HL-60/S4 treated with retinoic acid at 250 ng/mL for 4 days and 3 days (cell line): ENCODE results near the gene ASZ1.
"Not testable (repeated sequence)": the region's sequence is repeated elsewhere in the genome, so short reads cannot be mapped to it uniquely, and the experiment has no call there.

Experiments used
- in situ Hi-C: fragments of 300-500 bp; cut with MboI; formaldehyde crosslinking; loops from 2 replicates; pipeline ENCODE4 v1.7.0; 2022; ENCODE audit warnings: low sequenced_read_pairs

The ASZ1 gene, protein sequence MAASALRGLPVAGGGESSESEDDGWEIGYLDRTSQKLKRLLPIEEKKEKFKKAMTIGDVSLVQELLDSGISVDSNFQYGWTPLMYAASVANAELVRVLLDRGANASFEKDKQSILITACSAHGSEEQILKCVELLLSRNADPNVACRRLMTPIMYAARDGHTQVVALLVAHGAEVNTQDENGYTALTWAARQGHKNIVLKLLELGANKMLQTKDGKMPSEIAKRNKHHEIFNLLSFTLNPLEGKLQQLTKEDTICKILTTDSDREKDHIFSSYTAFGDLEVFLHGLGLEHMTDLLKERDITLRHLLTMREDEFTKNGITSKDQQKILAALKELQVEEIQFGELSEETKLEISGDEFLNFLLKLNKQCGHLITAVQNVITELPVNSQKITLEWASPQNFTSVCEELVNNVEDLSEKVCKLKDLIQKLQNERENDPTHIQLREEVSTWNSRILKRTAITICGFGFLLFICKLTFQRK

DNA sequence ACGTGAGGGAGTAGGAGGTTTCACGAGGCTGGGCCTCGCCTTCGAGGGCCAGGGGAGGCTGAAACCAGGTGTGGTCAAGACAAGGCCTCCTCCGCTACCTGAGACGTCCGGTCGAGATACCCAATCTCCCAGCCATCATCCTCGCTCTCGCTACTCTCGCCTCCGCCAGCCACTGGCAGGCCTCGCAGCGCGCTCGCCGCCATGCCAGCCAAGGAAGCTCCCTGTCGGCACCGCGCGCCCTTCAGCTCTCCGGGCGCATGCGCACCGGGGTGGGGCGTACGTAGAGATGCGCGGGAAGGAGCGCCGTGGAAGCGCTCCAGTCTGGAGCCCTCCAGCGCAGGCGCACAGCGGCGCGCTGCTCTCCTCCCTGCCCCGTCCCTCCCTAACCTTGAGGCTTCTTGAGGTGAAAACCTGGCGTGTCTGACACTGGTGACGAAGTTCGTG is at the start of gene ASZ1:
TSS of gene ASZ1 (minus strand) at position 236 of the 444 bp plus-strand sequence. CDS start at position 203, 33 bp downstream.
- in situ Hi-C loops, result no loop called here

DNA sequence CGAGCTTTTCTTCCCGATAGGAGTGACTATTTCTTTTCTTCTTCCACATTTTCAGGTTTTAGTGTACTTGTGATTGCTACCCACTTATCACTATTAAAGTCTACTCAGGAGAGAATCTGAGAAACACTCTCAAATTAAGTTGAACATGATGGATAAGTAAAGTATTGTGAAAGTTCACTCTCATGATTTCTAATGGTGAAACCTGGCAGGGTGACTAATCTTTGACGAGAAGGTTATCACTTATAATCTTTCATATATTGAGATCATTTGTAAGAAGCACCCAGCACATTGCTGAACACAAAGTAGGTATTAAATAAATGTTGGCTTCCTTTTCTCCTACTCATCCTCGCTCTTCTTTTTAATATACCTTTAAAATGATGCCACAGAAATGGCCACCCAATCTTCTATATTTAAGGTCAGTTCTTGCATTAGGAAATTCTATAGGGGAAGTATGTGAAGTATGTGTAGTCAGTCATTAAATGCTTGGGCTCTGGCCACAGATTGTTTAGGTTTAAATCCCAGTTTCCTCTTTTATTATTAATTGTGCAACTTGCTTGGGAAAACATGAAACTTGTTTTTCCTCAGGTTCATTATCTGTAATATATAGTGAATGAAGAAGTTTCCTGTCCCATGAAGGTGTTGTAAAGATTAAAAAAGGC is 49.4 kb upstream of the ASZ1 start:
- in situ Hi-C loops, result no loop called here

DNA sequence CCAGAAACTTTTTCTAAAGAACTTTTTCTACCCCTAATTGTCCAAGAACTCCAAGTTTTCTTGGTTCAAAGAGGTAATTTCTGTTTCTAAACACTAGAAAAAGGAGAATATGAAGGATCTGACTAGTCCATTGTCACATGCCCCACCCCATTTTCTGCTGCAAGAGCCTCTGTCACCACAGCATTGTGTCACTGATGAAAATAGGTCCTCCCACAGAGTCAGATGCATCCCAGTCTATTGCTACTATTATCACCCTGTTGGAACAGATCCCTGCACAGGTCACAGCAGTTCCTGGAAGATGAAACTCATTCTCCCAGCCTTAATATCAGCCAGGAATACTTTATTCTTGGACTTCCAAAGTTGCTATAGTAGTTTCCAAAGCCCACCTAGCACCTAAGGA is 45.0 kb upstream of the ASZ1 start:
- in situ Hi-C loops, result loop anchor here (25.0 kb wide), 1 partner anchor 665 kb away; no protein-coding TSS in a partner anchor

DNA sequence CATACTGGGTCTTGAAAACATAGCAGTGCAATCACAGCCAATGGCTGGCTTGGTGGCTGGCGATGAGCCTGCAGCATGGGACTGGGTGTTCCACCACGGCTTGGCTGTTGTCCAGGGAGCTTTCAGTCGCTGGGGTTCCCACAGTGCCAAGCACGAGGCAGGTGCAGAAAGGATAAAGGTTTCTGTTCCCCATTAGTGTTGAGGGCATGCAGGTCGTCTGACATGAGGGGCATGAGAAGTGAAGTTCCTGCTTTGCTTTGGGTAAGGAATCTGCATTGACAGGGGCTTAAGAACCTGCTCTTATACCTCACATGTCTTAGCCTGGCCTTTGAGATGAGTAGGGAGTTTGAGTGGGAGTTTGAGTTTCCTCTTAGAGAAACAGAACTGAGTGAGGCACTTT is 43.5 kb upstream of the ASZ1 start:
- in situ Hi-C loops, result loop anchor here (25.0 kb wide), 1 partner anchor 667 kb away; no protein-coding TSS in a partner anchor

DNA sequence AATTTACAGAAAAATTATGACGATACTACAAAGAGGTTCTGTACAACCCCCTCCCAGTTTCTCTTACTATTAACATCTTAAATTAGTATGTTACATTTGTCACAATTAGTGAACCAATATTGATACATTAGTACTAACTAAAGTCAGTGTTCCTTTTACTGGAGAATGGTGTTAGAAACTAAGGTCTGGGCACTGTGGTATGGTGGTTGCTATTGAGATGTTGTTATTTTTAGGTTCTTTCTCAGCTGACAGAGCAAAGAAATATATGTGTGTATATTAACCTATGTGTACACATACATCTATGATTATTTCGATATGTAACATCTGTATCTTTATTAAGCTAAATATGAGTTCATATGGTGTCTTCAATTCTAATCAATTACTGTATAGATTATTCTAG is 40.9 kb upstream of the ASZ1 start:
- in situ Hi-C loops, result loop anchor here (25.0 kb wide), 1 partner anchor 669 kb away; no protein-coding TSS in a partner anchor

DNA sequence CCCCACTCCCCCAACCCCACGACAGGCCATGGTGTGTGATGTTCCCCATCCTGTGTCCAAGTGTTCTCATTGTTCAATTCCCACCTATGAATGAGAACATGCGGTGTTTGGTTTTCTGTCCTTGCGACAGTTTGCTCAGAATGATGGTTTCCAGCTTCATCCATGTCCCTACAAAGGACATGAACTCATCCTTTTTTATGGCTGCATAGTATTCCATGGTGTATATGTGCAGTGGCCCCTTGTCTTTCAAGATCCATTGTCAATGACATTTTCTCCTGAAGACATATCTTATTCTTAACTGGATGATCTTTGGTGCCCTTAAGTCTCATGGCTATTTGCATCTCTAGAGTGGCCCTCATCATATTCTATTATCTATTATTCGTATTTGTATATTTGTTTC is 33.5 kb upstream of the ASZ1 start:
- in situ Hi-C loops, result loop anchor here (25.0 kb wide), 1 partner anchor 676 kb away; no protein-coding TSS in a partner anchor

DNA sequence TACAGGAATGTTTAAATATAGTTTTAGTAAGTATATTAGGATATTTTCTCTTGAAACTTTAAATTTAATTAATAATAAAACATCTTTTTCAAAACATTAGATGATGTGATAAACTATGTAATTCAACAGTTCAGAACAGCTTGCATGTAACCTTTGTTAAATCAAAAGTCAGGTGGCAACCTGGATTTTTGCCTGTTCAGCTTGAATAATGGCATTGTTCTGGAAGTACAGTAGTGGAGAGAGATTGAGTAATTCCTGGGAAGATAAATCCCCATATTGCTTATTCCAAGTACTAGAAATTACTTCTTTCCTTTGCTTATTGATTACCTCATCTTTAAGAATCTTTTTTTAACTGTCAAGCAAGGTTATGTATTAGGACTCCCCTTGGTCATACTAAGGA is 32.4 kb upstream of the ASZ1 start:
- in situ Hi-C loops, result loop anchor here (25.0 kb wide), 1 partner anchor 678 kb away; no protein-coding TSS in a partner anchor

DNA sequence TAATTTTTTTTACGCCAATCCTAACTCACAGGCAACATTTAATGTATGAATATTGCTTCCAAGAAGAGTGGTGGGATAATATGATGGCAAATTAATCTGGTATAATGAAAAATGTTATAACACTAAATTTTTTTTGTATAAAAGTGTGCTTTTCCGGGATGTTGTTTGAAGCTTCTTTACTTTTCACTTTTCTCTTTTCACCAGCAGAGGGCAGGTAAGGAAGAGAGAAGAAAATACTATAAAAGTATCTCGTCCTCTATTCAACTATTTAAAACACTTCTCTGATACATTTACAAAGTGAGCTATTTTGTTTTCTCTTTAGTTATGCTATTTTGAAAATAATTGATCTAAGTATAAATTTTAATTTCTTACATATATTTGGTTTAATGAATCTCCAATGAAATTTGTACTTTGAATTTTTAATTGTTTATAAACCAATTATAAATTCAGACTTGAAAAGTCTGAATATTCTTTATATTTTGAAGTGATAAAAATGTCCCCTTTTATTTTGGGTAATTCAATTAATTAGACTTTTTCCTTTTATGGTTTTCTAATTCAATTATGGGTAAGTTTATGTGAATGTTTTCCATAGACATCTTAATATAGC is 31.8 kb upstream of the ASZ1 start:
- in situ Hi-C loops, result loop anchor here (25.0 kb wide), 1 partner anchor 678 kb away; no protein-coding TSS in a partner anchor

DNA sequence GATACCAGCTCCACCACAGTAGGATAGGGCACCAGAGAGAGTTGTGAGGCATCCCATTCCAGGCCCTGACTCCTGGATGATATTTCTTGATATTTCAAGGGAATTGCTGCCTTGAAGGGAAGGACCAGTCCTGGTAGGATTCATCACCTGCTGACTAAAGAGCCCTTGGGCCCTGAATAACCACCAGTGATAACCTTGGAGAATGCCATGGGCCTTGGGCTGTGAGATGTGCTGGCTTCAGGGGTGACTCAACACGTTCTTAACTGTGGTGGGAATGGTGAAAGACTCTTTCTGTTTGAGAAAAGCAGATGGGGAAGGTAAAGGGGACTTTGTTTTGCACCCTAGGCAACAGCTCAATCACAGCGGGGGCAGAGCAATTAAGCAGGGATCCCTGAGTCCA is 21.4 kb upstream of the ASZ1 start:
- in situ Hi-C loops, result no loop called here

DNA sequence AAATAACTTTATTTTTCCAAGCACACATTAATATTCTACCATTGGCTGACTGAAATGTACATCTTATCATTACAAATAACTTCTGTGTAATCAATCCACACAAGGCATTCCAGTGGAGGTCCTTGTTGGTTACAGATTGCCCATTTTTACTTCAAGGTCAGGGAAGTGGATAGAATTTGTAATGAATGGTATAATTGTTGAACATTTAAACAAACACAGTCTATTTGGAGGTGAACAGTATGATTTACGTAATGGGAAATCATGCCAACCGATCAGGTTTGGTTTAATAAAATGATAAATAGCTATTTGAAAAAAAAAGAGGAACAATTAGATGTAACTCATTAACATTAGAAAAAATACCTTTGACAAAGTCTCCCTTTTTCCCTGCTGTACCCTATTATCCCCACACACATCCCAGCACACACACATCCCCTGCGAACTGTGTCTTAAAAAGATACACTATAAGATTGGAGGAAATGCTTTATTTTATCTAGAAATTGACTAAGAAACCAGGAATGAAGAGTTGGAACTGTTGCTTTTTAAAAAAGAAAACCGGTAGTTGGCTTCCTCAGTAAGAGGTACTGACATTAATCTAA is 19.0 kb upstream of the ASZ1 start:
- in situ Hi-C loops, result no loop called here

DNA sequence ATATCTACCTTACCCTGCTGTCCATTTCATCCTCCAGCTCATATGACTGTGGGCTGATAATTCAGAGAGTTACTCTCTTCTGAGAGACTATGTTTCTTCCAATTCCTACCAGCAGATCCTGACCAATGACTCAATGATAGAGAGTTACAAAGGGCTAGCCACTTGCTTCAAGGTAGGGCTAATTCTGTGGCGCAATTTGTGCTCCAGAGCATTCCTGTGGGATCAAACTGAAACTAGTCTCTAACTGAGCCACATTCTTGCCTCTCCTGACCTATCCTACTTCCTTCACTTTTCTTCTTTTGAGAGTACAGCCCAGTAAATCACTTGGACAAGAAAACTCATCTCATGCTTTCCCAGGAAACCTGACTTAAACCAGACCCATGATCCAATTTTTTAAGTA is 17.9 kb upstream of the ASZ1 start:
- in situ Hi-C loops, result no loop called here

DNA sequence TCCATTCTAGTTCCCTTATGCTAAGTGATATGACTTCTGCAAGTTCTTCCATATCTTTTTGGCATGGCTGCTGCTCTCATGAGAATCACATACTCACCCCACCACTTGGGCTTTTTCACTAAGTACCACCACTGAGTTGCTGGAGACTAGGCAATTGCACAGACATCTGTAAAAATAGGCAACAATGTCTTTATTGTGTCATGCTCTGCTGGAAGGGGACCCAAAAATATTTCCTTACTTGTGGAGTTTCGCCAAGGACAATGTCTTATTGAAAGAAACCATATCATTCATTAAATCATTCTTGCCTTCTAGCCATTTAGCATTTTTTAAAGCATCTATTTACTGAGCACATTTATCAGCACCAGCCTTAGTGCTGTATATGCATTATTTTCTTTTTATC is 17.4 kb upstream of the ASZ1 start:
- in situ Hi-C loops, result no loop called here

DNA sequence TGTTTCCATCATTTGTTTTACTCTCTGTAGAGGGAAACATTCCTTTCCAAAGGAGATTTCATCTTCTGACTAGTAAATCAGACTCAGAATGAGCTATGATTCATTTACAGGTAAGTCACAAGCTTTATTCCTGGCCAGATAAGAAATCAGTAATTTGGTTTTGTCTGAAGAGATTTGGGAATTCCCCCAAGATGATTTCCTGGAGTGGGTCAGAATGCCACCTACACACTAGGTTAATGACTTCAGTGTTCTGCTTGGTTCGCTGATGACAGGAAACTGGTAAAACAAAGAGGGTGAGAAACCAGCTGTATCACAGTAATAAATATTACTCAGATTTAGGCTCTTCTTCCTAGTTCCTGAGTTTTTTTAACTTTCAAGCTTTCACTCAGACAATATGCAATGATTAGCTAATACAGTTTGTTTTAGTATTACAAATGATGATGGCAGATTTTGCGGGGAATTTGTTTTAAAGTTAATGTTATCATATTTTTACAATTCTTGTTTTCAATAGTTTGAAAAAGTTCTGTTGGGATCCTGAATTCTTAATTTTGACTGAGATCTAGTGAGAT is 8.3 kb upstream of the ASZ1 start:
- in situ Hi-C loops, result no loop called here

DNA sequence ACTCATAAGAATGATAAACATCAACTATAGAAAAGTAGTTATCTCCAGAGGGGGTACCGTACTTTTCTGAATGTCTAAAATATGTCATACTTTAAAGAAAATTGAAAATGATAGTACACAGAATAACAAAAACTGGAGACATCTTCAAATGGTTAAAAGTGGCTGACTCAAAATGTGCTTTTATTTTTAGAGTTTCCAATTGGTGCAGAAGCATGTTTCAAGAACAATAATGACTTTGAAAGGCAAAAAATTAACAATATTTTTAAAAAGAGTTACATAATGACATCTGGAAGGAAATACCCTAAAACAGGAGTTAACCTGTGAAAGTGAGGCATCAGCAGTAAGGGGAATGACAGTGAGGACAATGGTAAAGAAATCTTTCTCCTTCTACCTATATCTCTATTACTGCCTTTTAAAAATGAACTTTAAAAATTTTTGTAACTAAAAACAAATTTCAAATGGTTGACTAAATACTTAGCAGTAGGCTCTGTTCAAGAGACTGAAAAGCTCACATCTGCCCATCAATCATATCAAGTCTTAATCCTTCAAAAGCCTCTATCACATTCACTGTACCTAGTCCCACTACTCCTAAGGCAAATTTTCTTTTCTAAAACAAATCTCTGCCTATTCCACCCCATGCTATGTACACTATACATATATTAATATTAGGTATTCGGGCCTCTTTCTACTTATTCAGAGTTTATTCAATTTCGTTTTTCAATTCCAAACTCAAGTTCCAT is 3.0 kb downstream of the ASZ1 start:
- in situ Hi-C loops, result no loop called here

DNA sequence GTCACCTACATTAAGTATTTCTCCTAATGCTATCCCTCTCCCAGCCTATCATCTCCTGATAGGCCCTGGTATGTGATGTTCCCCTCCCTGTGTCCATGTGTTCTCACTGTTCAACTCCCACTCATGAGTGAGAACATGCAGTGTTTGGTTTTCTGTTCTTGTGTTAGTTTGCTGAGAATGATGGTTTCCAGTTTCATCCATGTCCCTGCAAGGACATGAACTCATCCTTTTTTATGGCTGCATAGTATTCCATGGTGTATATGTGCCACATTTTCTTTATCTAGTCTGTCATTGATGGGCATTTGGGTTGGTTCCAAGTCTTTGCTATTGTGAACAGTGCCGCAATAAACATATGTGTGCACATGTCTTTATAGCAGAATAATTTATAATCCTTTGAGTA is 12.7 kb downstream of the ASZ1 start:
- in situ Hi-C loops, result not testable (repeated sequence)

DNA sequence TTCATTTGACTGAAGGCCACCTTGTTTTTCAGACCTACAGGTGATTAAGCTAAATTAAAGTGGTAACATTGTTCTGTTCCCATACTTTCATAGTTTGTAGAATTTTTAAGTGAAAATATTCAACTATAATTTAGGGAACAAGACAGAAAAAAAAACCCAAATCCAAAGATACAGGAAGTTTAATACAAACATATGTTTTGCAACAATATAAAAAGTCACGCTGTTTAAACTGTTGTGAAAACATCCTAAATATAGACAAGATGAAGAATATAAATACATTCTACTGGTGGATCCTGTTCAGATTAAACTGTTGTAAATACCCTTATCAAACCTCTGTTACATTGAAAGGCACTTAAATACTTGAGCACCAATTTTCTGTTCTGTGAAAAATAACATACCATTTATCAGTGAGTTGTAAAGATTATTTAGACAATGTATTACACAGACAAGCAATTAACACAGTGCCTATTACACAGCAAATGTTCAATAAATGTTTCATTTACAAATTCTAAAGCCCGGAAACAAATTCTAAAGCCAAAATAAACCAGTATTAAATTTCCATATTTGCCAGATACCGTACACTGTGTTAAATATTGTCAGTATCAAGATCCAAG is 14.2 kb downstream of the ASZ1 start:
- in situ Hi-C loops, result no loop called here

DNA sequence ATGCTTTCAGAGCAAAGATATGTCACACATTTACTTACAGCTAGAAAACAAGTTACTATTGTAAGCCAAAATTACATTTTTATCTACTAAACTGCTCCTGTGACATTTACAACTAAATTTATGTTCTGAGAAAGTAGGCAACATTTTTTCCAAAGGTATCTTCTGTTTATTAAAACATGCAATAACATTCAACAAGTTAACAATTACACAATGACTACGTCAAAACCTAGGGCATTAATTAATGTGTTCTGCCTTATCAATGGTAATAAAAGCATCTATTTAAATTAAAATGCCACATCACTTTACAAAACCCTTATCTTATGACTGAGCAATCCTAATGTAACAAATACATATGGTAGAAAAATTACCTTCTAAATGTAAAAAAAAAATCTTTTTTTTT is 14.9 kb downstream of the ASZ1 start:
- in situ Hi-C loops, result no loop called here

DNA sequence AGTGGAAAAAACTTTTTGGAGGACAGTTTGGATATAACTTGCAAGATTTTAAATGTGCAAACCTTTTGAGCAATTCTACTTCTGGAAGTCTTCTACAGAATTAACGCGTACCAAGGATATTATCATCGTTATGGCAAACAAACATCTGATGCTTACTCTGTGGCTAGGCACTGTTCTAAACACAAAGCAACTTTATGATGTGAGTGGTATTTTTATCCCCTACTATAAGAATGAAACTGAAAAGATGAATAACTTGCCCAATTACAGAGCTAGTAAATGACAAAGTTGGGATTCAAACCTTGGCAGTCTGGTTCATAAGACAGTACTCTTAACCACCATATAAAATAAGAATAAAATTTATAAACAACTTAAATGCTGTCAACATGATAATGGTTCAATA is 15.8 kb downstream of the ASZ1 start:
- in situ Hi-C loops, result no loop called here

DNA sequence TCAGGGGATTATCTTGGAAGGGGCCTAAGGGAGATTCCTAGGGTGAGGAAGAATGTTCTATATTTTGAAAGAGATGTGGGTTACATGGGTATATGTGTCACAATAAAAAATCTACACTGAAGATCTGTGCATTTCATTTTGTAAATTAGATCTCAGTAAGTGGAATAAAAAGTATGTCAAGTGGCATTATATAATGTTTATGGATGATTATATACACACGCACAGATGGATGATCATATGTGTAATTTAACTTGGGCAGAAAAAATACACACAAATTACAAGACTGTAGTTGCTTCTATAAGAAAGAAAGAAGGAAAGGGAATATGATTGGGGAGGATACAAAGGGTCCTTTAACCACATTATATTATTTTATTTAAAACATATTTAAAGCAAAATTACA is 18.5 kb downstream of the ASZ1 start:
- in situ Hi-C loops, result no loop called here

DNA sequence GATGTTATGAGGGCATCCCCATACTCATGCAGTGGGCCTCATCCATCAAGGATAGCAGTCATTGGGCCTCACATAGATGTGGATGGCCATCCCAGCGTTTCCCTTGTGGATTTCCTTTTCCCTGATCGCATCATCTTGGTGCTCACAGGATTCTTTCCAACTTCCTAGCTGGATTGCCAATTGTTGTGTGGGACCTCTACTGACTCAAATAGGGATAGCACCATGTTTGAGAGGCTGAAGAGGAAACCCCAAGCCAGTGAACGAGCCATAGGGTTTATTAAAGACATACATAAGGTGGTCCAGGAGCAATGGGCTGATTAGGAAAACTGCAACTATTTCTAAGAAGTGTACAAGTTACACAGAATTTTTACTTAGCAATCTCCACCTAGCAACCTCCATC is 21.8 kb downstream of the ASZ1 start:
- in situ Hi-C loops, result no loop called here
